ENCODE measurements around the gene PDE9A.

DNA sequence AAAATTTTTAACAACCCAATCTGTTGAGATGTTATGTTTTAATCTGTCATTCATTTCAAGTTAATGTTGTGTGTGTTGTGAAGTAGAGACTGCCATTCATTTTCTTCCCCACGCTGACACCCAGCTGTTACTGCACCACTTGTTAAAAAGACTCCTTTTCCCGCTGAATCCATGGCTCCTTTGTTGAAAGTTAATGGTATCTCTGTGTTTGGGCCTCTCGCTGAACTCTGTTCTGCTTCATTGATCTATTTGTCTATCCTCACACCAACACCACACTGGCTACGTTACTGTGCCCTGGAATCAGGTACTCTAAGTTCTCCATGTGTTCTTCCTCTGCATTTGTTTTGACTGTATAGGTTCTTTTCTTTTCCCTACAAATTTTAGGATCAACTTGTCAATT lies 58.2 kb downstream of the PDE9A start:
- no peak for TF ChIP-seq MAFK (IDR thresholded peaks at IDR 0.05; ENCODE audit: low read depth, low read length)
- TF ChIP-seq, protein P1, sequence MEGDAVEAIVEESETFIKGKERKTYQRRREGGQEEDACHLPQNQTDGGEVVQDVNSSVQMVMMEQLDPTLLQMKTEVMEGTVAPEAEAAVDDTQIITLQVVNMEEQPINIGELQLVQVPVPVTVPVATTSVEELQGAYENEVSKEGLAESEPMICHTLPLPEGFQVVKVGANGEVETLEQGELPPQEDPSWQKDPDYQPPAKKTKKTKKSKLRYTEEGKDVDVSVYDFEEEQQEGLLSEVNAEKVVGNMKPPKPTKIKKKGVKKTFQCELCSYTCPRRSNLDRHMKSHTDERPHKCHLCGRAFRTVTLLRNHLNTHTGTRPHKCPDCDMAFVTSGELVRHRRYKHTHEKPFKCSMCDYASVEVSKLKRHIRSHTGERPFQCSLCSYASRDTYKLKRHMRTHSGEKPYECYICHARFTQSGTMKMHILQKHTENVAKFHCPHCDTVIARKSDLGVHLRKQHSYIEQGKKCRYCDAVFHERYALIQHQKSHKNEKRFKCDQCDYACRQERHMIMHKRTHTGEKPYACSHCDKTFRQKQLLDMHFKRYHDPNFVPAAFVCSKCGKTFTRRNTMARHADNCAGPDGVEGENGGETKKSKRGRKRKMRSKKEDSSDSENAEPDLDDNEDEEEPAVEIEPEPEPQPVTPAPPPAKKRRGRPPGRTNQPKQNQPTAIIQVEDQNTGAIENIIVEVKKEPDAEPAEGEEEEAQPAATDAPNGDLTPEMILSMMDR (conservative IDR thresholded peaks at IDR 0.05; ENCODE audit: low read depth, low read length), result no peak
- TF ChIP-seq POLR2A (IDR thresholded peaks at IDR 0.05; ENCODE audit: low read depth, low read length), result no peak
- no peak for TF ChIP-seq SMC3 (IDR thresholded peaks at IDR 0.05; ENCODE audit: low read depth, low read length)
- no peak for TF ChIP-seq CEBPB (IDR thresholded peaks at IDR 0.05; ENCODE audit: low read depth, low read length)
- no peak for TF ChIP-seq RCOR1 (IDR thresholded peaks at IDR 0.05; ENCODE audit: insufficient replicate concordance, low read length)
- no peak for TF ChIP-seq BHLHE40 (IDR thresholded peaks at IDR 0.05; ENCODE audit: low read depth, low read length)
- TF ChIP-seq, protein P2, sequence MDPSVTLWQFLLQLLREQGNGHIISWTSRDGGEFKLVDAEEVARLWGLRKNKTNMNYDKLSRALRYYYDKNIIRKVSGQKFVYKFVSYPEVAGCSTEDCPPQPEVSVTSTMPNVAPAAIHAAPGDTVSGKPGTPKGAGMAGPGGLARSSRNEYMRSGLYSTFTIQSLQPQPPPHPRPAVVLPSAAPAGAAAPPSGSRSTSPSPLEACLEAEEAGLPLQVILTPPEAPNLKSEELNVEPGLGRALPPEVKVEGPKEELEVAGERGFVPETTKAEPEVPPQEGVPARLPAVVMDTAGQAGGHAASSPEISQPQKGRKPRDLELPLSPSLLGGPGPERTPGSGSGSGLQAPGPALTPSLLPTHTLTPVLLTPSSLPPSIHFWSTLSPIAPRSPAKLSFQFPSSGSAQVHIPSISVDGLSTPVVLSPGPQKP (IDR thresholded peaks at IDR 0.05; ENCODE audit: borderline replicate concordance, low read depth, low read length), result no peak
